Measurements from ENCODE around the gene PJA1.
A peak's percentile ranks its signal among the peaks of the same experiment; 100 is the strongest.

Gene PJA1

GRCh38 chrX:69136546-69137331 is 28.5 kb downstream of the PJA1 start:
- TF ChIP-seq NFIC (IDR thresholded peaks at IDR 0.05), result no peak
- no peak for TF ChIP-seq MAX (IDR thresholded peaks at IDR 0.05)
- no peak for TF ChIP-seq TAF1 (IDR thresholded peaks at IDR 0.05; ENCODE audit: low read depth)
- TF ChIP-seq YY1 (IDR thresholded peaks at IDR 0.05; ENCODE audit: low read depth), result no peak
- no peak for TF ChIP-seq TEAD4 (IDR thresholded peaks at IDR 0.05)
- no peak for TF ChIP-seq EGR1 (IDR thresholded peaks at IDR 0.05)
- TF ChIP-seq TCF12 (IDR thresholded peaks at IDR 0.05; ENCODE audit: low read depth), result no peak

- TF ChIP-seq, protein P1, sequence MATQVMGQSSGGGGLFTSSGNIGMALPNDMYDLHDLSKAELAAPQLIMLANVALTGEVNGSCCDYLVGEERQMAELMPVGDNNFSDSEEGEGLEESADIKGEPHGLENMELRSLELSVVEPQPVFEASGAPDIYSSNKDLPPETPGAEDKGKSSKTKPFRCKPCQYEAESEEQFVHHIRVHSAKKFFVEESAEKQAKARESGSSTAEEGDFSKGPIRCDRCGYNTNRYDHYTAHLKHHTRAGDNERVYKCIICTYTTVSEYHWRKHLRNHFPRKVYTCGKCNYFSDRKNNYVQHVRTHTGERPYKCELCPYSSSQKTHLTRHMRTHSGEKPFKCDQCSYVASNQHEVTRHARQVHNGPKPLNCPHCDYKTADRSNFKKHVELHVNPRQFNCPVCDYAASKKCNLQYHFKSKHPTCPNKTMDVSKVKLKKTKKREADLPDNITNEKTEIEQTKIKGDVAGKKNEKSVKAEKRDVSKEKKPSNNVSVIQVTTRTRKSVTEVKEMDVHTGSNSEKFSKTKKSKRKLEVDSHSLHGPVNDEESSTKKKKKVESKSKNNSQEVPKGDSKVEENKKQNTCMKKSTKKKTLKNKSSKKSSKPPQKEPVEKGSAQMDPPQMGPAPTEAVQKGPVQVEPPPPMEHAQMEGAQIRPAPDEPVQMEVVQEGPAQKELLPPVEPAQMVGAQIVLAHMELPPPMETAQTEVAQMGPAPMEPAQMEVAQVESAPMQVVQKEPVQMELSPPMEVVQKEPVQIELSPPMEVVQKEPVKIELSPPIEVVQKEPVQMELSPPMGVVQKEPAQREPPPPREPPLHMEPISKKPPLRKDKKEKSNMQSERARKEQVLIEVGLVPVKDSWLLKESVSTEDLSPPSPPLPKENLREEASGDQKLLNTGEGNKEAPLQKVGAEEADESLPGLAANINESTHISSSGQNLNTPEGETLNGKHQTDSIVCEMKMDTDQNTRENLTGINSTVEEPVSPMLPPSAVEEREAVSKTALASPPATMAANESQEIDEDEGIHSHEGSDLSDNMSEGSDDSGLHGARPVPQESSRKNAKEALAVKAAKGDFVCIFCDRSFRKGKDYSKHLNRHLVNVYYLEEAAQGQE (IDR thresholded peaks at IDR 0.05; ENCODE audit: low read depth), result no peak
- TF ChIP-seq RAD21 (IDR thresholded peaks at IDR 0.05; ENCODE audit: low read depth), result peak; percentile 42
Measured at GRCh38 chrX:69133921-69134542, 31.2 kb downstream of the PJA1 start.

- TF ChIP-seq TCF12 (IDR thresholded peaks at IDR 0.05; ENCODE audit: low read depth) (no peak), MAX (IDR thresholded peaks at IDR 0.05) (no peak), EP300 (IDR thresholded peaks at IDR 0.05; ENCODE audit: borderline replicate concordance) (no peak), USF1 (IDR thresholded peaks at IDR 0.05) (no peak), TEAD4 (IDR thresholded peaks at IDR 0.05) (no peak), ZBTB7A (IDR thresholded peaks at IDR 0.05; ENCODE audit: low read depth) (no peak), RAD21 (IDR thresholded peaks at IDR 0.05; ENCODE audit: low read depth) (no peak), FOXM1 (IDR thresholded peaks at IDR 0.05; ENCODE audit: borderline replicate concordance, low read depth) (no peak), EGR1 (IDR thresholded peaks at IDR 0.05) (no peak), CEBPB (IDR thresholded peaks at IDR 0.05) (no peak), YY1 (IDR thresholded peaks at IDR 0.05; ENCODE audit: low read depth) (no peak), CREB1 (IDR thresholded peaks at IDR 0.05; ENCODE audit: low read depth) (no peak), NFIC (IDR thresholded peaks at IDR 0.05) (no peak), TAF1 (IDR thresholded peaks at IDR 0.05; ENCODE audit: low read depth) (no peak)
- TF ChIP-seq, protein P1 (IDR thresholded peaks at IDR 0.05; ENCODE audit: low read depth), result no peak
Measured at GRCh38 chrX:69131886-69132285, 33.4 kb downstream of the PJA1 start.

DNA sequence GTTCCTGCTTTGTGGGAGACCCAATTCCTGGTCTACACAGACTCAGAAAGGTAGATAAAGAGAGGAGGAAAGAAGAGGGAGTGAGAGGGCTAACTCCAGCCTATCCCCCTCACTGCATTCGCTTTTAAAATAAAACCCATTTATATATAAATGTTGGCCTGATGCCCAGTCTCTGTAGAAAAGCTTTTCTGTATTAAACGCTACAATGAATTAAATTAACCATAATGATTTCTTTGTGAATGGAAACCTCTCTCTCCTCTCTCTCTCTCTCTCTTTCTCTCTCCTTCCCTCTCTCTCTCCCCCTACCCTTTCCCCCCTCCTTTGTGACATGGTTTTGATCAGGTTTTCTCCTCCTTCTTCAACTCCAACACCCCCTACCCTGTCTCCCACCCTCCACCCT is 34.8 kb downstream of the PJA1 start:
- TF ChIP-seq TEAD4 (IDR thresholded peaks at IDR 0.05) (no peak), NFIC (IDR thresholded peaks at IDR 0.05) (no peak), CEBPB (IDR thresholded peaks at IDR 0.05) (no peak), USF1 (IDR thresholded peaks at IDR 0.05) (no peak), FOXM1 (IDR thresholded peaks at IDR 0.05; ENCODE audit: borderline replicate concordance, low read depth) (no peak), ZBTB7A (IDR thresholded peaks at IDR 0.05; ENCODE audit: low read depth) (no peak)

DNA sequence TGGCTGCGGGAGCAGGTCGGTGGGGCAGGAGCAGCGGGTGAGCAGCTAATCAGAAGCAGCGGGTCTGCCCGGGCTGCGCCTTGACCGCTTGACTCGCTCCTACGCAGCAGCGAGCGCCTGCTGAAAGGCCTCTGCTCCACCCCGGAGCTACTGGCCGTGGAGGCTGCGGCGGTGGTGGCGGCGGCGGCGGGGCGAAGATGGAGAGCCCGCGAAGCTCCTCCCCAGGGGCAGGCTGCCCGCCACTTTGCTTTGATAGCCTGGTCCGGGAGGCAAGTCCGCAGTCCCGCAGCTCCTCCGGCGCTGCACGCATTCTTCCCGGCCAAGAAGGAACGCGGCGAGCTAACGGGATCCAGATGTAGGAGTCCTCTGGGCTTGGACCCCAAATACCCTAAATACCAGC is 36.7 kb downstream of the PJA1 start:
- no peak for TF ChIP-seq TCF12 (IDR thresholded peaks at IDR 0.05; ENCODE audit: low read depth)
- no peak for TF ChIP-seq CREB1 (IDR thresholded peaks at IDR 0.05; ENCODE audit: low read depth)
- TF ChIP-seq ZBTB7A (IDR thresholded peaks at IDR 0.05; ENCODE audit: low read depth), result no peak
- no peak for TF ChIP-seq CEBPB (IDR thresholded peaks at IDR 0.05)
- TF ChIP-seq YY1 (IDR thresholded peaks at IDR 0.05; ENCODE audit: low read depth), result no peak
- TF ChIP-seq EGR1 (IDR thresholded peaks at IDR 0.05), result no peak
- no peak for TF ChIP-seq FOXM1 (IDR thresholded peaks at IDR 0.05; ENCODE audit: borderline replicate concordance, low read depth)
- TF ChIP-seq, protein P1 (IDR thresholded peaks at IDR 0.05; ENCODE audit: low read depth), result no peak
- TF ChIP-seq EP300 (IDR thresholded peaks at IDR 0.05; ENCODE audit: borderline replicate concordance), result no peak
- TF ChIP-seq MAX (IDR thresholded peaks at IDR 0.05), result no peak
- TF ChIP-seq TEAD4 (IDR thresholded peaks at IDR 0.05), result no peak
- no peak for TF ChIP-seq RAD21 (IDR thresholded peaks at IDR 0.05; ENCODE audit: low read depth)
- TF ChIP-seq USF1 (IDR thresholded peaks at IDR 0.05), result no peak
- no peak for TF ChIP-seq NFIC (IDR thresholded peaks at IDR 0.05)
- TF ChIP-seq TAF1 (IDR thresholded peaks at IDR 0.05; ENCODE audit: low read depth), result no peak
